NCI-H128 (cell line): ENCODE measurements around the gene BSND.

Experiments used
- DNase-seq: peaks from one replicate; lab custom pipeline; 2025; ENCODE audit not compliant: unreplicated experiment; lab: John Stamatoyannopoulos, UW

BSND gene

DNA sequence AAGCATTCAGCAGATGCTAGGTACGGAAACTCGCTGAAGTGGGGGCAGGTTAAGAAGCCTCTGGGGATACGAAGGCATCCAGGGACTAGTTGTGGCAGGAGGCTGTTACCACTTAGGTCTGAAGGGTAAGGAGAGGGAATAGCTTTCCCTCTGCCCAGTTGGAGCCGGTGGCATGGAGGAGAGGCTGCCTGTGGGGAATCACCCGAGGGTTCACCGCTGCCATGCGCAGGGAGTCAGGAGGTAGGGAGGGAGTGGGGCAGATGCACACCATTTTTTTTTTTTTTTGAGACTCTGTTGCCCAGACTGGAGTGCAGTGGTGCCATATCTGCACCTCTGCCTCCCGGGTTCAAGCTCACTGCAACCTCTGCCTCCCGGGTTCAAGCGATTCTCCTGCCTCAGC lies 46.7 kb downstream of the BSND start:
- DNase-seq = no peak

- no peak for DNase-seq
Observed at GRCh38 chr1:55046871-55047270, 48.1 kb downstream of the BSND start.

DNA sequence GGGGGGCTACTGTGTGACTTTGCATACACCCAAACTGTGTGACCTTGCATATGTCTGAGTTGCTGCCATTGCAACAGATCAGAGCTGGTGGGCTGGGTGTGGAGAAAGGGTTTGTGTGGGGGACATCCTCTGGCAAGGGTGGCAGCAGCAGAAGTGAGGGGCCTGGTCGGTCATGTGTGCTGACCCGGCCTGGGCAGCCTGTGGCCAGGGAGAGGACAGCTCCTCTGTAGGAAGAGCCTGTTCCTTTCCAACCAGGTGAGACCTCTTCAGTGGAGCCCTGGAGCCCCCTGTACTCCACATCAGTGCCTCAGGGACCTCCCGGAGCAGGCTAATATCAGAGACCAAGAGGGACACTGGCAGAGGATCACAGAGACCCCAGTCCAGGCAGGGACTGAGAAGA lies 48.9 kb downstream of the BSND start:
- DNase-seq = no peak

GRCh38 chr1:55048453-55049270 lies 49.9 kb downstream of the BSND start:
- DNase-seq = no peak

DNA sequence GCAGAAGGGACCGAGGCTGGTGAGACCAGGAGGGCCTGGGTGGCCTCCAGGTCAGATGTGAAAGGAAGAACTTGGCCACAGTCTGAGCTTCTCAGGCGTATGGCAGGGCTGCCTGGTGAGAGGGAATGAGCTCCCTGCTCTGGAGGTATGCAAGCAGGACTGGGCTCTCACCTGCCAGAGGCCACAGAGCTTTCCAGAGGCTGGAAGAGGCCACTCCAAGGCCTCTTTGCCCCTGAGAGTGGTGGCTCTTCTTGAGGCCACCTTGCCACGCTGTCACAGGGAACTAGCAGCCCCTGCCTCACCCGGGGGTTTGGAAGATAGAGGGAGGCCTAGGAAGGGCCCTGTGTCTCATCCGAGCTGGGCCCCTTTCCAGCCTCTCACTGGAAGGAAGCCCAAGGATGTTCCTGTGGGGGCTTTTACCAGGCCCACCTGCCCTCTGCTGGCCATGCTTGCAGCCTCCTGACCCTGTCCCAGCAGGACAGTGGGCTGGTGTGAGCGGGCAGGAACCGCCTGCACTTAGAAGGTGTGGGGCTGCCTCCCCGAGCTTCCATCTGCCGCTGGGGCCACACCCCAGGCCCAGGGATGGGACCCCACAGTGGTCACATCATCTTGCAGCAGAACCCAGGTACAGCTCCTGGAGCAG lies 50.7 kb downstream of the BSND start:
- DNase-seq = no peak

DNA sequence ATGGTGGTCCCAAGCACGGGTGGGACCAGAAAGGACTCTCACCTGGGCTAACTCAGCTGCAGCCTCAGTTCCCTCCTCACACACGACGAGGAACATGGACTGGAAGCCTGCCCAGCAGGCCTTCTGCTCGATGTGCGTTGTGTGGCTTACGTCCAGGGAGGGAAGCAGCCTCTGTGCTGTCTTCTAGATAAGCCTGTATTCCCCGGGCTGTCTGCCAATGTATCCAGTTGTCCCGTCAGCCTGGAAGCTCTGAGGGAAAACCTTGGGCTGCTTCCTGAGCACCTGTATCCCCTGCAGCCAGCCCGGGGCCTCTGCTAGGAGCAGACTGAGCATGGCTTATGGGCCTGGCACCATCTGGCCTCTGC lies 51.2 kb downstream of the BSND start:
- no peak for DNase-seq

DNA sequence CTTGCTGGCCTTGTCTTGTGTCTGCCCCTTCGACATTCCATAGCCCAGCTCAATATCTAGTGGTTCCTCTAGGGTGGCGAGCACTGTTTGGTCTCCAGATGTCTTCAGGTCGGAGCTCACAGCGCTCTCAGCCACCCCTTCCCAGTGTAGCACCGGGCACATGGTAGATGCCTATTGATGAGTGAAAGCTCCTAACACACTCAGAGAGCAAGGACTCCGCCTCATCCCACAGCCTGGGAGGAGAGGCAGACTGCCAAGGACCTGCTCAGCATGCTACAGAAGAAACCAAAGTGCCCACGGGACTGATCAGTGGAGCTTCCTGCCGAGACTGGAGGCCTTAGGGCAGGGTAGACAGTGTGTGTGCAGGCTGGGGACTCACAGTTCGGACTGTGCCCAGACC lies 51.5 kb downstream of the BSND start:
- DNase-seq = no peak

- no peak for DNase-seq
Observed at GRCh38 chr1:55051169-55051568, 52.4 kb downstream of the BSND start.

- DNase-seq = no peak
Observed at GRCh38 chr1:55051621-55052020, 52.9 kb downstream of the BSND start.

DNA sequence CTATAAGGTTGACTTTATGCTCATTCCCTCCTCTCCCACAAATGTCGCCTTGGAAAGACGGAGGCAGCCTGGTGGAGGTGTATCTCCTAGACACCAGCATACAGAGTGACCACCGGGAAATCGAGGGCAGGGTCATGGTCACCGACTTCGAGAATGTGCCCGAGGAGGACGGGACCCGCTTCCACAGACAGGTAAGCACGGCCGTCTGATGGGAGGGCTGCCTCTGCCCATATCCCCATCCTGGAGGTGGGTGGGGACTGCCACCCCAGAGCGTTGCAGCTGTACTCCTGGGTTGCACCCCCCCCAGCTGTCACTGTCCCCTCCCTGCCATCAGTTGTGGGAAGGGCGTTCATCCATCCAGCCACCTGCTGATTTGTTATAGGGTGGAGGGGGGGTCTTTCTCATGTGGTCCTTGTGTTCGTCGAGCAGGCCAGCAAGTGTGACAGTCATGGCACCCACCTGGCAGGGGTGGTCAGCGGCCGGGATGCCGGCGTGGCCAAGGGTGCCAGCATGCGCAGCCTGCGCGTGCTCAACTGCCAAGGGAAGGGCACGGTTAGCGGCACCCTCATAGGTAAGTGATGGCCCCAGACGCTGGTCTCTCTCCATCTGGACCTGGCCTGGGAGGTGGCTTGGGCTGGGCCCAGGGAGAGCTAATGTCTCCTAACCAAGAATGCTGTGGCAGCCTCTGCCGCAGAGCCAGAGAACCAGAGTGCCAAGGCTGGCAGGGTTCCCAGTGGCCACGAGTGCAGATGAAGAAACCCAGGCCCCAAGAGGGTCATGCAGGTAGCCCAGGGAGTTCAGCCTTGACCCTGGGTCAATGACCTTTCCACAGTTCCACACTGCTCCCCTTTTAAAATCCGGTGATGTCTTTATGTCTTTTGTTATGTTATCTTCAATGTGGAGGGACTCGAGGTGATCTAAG lies 53.7 kb downstream of the BSND start:
- DNase-seq = no peak

DNA sequence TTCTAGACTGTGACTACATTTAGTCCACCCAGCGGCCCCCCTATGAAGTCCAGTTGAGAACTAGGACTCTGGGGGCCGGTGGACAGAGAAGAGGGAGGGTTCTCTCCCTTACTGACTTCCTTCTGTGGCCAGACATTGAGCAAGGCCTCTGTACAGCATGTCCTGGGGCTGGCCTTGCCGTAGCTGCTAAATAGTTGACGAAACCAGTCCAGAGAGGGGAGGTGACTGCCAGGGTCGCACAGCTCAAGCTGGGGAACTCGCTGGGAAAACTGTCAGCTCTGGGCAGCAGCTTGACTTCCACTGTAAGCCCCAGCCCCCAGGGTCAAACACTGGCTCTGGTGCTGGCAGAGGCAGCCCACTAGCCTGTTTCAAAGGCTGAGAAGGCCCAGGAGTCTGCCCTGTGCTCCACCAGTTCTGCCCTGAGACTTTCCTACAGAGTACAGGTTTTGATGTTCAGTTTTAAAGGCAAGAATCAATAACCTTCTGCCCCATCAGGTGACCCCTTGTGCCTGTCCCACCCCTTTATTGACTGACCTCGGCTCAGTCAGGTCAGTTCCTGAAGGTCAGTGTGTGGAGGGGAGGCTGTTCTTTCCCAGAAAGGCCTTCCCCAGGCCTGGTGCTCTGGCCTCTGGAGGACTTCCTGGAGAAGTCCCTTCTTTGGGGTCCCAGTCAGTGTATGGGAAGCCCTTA lies 54.7 kb downstream of the BSND start:
- no peak for DNase-seq

DNA sequence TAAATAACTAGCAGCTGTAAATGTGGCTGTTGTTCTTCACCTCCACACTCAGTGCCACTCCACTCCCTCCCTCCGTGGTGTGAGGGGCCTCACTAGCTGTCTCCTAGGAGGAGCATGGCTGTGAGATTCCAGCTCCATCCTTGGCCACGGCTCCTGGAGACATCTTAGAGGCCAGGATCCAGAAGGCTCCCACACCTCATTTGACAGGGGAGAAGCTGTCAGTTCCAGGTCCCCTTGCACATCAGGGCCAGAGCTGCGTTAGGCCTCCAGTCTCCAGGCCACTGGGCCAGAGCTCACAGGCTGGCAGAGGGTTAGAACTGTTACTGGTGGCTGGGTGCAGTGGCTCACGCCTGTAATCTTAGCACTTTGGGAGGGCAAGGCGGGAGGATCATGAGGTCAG lies 55.7 kb downstream of the BSND start:
- no peak for DNase-seq

- no peak for DNase-seq
Observed at GRCh38 chr1:55055084-55055882, 56.5 kb downstream of the BSND start.

GRCh38 chr1:55055951-55056631 lies 57.4 kb downstream of the BSND start:
- DNase-seq = no peak

DNA sequence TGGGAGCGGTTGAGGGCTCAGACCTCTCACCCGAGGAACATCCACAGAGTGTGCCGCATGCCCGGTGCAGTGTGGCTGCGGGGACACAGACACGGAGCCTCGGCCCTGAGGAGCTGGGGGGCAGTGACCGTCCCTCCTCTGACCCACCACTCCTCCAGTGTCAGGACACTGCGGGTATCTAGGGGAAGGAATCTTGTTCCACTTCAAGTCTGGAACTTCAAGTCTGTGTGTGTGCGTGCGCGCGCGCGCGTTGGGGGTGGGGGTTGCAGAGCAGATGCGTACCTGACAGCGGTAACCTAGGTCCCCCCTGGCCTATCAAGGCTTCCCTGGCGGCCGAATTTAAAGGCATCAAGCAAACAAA lies 57.9 kb downstream of the BSND start:
- DNase-seq = no peak

DNA sequence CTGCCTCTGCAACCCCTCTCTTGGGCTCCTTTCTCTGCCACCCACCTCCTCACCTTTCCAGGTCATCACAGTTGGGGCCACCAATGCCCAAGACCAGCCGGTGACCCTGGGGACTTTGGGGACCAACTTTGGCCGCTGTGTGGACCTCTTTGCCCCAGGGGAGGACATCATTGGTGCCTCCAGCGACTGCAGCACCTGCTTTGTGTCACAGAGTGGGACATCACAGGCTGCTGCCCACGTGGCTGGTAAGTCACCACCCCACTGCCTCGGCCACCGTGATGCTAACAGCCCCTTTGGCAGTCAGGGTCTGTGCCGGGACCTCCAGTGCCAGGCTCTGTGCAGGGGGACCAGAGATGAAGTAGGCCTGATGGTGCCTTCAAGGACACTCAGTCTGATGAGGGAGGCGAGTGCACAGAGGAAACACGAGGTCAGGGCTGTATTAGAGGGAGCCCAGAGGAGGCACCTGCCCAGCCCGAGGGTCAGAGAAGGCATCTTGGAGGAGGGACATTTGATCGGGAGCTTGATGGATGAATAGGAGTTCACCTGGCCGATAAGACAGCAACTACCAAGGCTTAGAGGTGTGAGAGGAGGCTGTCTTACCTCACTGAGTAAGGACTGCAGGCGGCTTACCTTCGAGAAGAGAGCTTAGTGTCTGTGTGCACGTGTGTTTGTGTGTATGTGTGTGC lies 58.7 kb downstream of the BSND start:
- DNase-seq = no peak

GRCh38 chr1:55057956-55058298 lies 59.2 kb downstream of the BSND start:
- DNase-seq = no peak

DNA sequence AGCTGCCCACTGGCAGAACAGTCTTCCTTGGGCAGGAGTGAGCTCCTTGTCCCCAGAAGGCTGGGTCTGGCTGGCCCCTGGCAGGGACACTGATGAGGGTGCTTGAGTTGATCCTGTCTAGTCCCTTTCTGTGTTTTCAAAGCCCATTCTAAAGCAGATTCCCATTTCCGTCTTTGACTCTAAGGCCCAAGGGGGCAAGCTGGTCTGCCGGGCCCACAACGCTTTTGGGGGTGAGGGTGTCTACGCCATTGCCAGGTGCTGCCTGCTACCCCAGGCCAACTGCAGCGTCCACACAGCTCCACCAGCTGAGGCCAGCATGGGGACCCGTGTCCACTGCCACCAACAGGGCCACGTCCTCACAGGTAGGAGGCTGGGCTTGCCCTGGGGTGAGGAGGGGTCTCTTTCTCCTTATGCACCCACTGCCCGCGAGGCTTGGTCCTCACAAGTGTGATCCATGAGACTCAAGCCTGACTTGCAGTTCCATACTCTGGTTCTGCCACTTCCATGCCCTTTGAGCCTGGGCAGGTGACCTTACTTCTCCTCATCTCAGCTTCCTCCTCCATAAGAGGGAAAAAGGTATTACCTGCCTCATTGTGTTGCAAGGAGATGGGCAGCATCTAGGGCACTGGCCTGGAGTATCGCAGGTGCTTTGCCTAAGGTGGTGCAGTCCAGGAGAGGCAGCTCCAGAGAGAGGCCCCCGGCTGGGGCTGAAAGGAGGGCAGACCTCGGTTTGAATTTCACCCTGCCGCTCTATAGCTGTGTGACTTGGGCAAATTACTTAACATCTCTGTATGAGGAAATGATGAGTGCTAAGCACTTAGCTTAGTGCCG lies 60.8 kb downstream of the BSND start:
- no peak for DNase-seq
